ENCODE measurements around the gene QPRT.

The QPRT gene

DNA sequence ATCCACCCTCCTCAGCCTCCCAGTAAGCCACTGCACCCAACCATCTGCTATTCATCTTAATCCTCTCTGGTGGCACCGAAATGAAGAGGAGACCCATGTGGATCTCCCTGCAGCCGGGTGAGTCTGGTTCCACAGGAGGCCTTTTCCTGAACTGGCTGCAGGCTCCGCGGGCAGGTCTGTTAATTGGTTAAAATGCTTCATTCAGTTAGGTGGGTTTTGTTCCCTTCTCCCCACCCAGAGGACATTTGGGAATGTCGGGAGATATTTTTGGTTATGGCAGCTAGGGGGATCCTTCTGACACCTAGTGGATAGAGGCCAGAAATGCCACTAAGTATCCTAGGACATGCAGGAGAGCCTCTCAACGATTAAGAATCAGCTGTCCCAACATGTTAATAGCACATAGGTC lies 50.1 kb downstream of the QPRT start (continued):
- TF ChIP-seq ZNF664 (tag by site-specific recombination; IDR thresholded peaks at IDR 0.05) (no peak), ZNF660 (tag by site-specific recombination; IDR thresholded peaks at IDR 0.05) (0 out of 2 replicates have a peak, but pooled peaks have one; percentile 27), ZNF561 (tag by site-specific recombination; IDR thresholded peaks at IDR 0.05; ENCODE audit: borderline replicate concordance) (no peak), ZNF785 (tag by site-specific recombination; IDR thresholded peaks at IDR 0.05) (no peak), ZBTB21 (tag by site-specific recombination; IDR thresholded peaks at IDR 0.05) (no peak), ZNF416 (tag by site-specific recombination; IDR thresholded peaks at IDR 0.05) (no peak), KLF7 (tag by site-specific recombination; IDR thresholded peaks at IDR 0.05; ENCODE audit: borderline replicate concordance) (no peak), ZNF624 (tag by site-specific recombination; IDR thresholded peaks at IDR 0.05) (no peak), ZNF112 (tag by site-specific recombination; IDR thresholded peaks at IDR 0.05) (no peak), ZNF677 (tag by site-specific recombination; IDR thresholded peaks at IDR 0.05) (no peak), HOXD13 (CRISPR knock-in tag; IDR thresholded peaks at IDR 0.05; ENCODE audit: borderline replicate concordance) (no peak), IKZF3 (tag by site-specific recombination; IDR thresholded peaks at IDR 0.05) (peak; percentile 92), TRIM28 (IDR thresholded peaks at IDR 0.05; ENCODE audit: borderline replicate concordance, low read length) (no peak), ZNF76 (tag by site-specific recombination; IDR thresholded peaks at IDR 0.05; ENCODE audit: borderline replicate concordance, low read depth) (peak; percentile 77), ZNF274 (IDR thresholded peaks at IDR 0.05; ENCODE audit: low read length) (no peak), ZNF274 (tag by site-specific recombination; IDR thresholded peaks at IDR 0.05; ENCODE audit: borderline replicate concordance) (no peak), ZNF391 (tag by site-specific recombination; IDR thresholded peaks at IDR 0.05; ENCODE audit: borderline replicate concordance, low read depth) (no peak), ZNF776 (tag by site-specific recombination; IDR thresholded peaks at IDR 0.05; ENCODE audit: borderline replicate concordance) (no peak), SP3 (tag by site-specific recombination; IDR thresholded peaks at IDR 0.05) (no peak), ZNF19 (tag by site-specific recombination; IDR thresholded peaks at IDR 0.05; ENCODE audit: low read depth) (no peak)
- TF ChIP-seq, protein P1, sequence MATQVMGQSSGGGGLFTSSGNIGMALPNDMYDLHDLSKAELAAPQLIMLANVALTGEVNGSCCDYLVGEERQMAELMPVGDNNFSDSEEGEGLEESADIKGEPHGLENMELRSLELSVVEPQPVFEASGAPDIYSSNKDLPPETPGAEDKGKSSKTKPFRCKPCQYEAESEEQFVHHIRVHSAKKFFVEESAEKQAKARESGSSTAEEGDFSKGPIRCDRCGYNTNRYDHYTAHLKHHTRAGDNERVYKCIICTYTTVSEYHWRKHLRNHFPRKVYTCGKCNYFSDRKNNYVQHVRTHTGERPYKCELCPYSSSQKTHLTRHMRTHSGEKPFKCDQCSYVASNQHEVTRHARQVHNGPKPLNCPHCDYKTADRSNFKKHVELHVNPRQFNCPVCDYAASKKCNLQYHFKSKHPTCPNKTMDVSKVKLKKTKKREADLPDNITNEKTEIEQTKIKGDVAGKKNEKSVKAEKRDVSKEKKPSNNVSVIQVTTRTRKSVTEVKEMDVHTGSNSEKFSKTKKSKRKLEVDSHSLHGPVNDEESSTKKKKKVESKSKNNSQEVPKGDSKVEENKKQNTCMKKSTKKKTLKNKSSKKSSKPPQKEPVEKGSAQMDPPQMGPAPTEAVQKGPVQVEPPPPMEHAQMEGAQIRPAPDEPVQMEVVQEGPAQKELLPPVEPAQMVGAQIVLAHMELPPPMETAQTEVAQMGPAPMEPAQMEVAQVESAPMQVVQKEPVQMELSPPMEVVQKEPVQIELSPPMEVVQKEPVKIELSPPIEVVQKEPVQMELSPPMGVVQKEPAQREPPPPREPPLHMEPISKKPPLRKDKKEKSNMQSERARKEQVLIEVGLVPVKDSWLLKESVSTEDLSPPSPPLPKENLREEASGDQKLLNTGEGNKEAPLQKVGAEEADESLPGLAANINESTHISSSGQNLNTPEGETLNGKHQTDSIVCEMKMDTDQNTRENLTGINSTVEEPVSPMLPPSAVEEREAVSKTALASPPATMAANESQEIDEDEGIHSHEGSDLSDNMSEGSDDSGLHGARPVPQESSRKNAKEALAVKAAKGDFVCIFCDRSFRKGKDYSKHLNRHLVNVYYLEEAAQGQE (tag by site-specific recombination; IDR thresholded peaks at IDR 0.05), result no peak
- TF ChIP-seq, protein P2, sequence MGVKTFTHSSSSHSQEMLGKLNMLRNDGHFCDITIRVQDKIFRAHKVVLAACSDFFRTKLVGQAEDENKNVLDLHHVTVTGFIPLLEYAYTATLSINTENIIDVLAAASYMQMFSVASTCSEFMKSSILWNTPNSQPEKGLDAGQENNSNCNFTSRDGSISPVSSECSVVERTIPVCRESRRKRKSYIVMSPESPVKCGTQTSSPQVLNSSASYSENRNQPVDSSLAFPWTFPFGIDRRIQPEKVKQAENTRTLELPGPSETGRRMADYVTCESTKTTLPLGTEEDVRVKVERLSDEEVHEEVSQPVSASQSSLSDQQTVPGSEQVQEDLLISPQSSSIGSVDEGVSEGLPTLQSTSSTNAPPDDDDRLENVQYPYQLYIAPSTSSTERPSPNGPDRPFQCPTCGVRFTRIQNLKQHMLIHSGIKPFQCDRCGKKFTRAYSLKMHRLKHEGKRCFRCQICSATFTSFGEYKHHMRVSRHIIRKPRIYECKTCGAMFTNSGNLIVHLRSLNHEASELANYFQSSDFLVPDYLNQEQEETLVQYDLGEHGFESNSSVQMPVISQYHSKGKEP (tag by site-specific recombination; IDR thresholded peaks at IDR 0.05), result 0 out of 2 replicates have a peak, but pooled peaks have one; percentile 8
- TF ChIP-seq, protein P3, sequence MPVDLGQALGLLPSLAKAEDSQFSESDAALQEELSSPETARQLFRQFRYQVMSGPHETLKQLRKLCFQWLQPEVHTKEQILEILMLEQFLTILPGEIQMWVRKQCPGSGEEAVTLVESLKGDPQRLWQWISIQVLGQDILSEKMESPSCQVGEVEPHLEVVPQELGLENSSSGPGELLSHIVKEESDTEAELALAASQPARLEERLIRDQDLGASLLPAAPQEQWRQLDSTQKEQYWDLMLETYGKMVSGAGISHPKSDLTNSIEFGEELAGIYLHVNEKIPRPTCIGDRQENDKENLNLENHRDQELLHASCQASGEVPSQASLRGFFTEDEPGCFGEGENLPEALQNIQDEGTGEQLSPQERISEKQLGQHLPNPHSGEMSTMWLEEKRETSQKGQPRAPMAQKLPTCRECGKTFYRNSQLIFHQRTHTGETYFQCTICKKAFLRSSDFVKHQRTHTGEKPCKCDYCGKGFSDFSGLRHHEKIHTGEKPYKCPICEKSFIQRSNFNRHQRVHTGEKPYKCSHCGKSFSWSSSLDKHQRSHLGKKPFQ (tag by site-specific recombination; IDR thresholded peaks at IDR 0.05), result no peak
